HG03354 (cell line): ENCODE measurements around the gene VSIG10L.

Experiments used
- ATAC-seq: cut with Tn5 transposase; IDR thresholded peaks from one replicate; pipeline ENCODE4 v1.9.1; 2021; ENCODE audit warnings: mild to moderate bottlenecking; ENCODE audit not compliant: unreplicated experiment, poor library complexity, severe bottlenecking

Gene VSIG10L

DNA sequence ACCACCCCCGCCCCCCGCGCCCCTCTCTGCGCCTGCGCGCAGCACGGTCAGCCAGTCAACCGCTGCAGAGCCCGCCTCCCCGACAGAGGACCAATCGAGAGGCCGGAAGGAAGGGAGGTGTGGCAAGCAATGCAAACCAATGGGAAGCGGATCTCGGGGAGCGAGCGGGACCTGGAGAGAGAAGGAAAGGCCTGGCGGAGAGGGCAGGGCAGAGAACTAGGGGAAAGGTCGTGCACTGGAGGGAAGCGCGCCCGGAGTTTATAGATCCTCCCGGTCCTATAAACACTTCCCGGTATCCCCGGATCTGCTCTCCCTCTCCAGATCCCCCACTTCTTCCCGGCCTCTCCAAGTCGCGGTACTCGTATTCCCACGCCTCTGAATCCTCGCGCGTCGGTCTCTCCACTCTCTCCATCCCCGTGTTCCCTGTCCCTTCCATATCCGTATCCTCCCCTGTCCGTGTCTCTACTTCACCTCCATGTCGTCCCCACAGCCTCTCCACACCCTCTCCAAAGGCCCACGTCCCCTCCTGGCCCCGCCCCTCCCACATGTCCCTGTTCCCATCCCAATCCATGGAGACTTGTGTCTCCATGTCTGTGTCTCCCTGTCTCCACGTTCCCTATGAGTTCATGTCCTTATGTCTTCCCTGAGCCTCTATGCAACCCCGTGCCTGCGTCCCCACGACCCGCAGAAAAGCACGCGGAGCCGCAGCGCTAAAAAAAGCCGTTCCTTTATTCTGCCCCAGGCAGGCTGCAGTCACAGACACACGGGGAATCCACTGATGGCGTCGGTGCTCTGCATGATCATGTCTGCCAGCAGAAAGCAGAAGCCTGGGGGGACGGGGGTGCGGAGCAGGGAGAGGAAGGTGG lies 24.7 kb upstream of the VSIG10L start:
- peak; percentile 47 for ATAC-seq

DNA sequence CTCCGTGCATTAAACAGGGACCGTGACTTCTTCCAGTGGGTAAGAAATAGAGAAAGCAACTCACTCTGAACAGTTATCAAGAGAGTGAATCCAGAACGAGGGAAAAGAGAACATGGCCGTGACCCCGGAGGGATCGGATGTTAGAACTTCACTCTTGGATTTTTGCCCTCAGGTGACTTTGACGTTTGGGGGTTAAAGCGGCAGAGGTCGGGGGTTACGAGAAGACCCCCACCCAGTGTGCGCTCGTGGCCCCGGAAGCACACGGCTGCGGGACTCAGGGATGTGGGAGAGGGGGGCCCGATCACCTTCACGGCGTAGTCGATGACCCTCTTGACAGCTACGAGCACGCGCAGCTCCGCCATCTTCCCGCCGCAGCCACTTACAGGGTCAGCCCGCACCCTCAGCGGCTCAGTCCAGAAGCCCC lies 24.0 kb upstream of the VSIG10L start, which contains the start of gene ETFB:
ETFB (minus strand) TSS at position 424 of the 424 bp plus-strand sequence; CDS start at position 362, 62 bp downstream.
- ATAC-seq: no peak

DNA sequence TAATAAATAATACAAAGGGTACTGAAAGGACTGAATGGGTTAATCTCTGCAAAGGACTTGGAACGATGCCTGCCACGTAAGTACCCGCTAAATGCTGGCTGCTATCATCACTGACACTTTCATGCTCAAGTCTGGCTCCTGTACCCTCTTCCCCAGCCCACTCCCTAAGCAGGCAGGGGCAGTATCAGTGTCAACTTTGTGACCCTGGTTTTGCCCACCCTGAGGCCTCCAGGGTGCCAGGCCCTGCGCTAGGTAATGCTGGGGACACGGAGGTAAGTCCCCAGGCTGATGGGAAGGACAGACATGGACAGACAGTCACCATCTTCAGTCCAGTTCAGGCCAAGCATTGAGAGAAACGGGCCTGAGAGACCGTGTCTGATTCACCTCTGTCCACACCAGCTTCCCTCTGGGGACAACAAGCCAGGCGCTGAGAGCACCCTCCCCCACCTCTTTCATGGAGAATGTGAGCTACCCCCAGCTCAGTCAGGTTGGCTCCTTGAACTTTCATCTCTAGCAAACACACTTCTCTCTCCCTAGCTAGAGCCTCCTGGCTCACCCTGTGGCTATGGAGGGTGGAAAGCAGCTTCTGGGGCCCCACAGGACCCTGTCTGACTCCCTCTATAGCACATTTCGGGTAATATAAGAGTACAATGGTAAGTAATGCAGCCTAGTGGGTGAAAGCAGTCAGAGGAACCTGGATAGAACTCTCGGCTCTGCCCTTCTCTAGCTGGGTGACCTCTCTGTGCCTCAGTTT lies 23.4 kb upstream of the VSIG10L start:
- ATAC-seq: no peak

DNA sequence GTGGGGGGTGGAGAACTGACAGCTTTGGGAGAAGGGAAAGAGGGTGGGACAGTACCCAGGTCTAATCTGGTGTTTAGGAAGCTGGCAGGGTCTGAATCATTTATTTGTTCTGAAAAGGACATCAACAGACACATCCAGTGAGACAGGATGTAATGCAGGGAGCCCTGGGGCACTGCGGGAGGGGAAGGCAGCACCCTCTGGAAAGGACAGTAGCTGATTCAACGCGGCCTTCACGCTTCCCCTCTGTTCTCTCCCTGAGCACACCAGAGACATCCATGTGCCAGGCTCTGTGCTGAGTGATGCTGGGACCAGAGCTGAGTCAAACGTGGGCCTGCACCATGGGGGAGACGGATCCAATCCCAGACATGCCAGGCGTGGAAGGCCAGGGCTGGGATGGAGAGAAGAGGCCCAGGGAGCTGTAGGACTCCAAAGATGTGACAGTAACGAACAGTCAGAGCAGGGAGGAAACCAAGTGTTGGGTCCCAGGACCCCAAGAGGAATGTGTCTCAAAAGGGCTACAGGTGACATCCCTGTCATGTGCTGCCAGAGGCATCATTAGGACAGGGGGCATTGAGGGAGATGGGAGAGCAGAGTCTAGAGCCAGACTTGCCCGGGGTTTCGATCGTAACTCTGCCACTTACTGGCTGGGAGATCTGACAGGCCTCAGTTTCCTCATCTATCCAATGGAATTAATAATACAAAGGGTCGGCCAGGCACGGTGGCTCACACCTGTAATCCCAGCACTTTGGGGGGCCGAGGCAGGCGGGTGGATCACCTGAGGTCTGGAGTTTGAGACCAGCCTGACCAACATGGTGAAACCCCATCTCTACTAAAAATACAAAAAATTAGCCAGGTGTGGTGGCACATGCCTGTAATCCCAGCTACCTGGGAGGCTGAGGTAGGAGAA lies 22.5 kb upstream of the VSIG10L start:
- no peak for ATAC-seq

DNA sequence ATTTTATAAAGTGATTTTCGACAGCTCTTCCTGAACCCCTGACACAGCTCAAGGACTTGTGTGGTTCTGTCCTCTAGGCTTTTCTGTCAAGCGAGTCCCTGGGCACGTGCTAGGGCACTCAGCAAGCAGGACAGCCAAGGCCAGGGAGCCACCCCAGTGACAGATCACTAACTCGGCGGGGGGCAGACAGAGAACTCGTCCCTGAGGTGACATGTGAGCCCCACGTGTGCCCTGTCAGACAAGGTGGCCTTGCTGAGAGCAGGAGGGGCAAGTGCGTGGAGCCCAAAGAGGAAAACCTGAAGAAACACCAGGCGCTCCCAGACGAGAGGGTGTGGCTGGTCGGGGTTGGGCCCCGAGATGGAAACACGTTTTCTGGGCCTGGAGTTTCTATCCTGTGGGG lies 19.3 kb upstream of the VSIG10L start:
- ATAC-seq: no peak

DNA sequence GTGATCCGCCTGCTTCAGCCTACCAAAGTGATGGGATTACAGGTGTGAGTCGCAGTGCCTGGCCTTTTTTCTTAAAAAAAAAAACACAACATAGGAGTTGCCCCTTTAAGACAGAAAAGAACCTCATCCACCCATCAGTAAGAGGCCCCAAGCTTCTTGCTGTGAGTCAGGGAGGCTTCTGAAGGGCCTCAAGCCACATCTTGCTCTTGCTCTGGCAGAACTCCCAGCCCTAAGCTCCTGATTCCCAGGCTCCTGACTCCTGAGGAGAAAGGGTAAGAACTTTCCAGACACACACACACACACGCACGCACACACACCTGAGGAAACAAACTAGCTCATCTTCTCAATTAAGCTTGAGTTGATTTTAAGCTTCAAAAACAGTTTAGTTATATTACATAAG lies 17.4 kb upstream of the VSIG10L start:
- no peak for ATAC-seq

DNA sequence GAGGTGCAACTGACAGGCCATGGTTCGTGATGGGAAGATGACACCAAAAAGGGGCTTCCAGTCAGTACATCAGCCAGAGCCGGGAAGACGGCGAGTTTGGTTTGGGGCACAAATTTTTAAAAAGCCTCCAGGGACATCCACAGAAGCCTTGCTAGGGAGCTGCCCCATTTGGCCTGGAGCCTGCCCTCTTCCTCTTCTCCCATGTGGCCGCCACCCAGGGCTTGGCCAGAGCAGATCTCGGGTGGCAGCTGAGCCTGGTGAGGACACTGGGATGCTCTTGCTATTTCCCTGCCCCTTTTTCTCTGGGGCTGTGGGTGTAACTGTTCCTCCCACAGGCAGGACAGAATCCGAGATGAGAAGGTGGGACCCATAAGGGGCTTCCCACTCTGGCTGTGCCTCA lies 16.0 kb upstream of the VSIG10L start:
- ATAC-seq: no peak

DNA sequence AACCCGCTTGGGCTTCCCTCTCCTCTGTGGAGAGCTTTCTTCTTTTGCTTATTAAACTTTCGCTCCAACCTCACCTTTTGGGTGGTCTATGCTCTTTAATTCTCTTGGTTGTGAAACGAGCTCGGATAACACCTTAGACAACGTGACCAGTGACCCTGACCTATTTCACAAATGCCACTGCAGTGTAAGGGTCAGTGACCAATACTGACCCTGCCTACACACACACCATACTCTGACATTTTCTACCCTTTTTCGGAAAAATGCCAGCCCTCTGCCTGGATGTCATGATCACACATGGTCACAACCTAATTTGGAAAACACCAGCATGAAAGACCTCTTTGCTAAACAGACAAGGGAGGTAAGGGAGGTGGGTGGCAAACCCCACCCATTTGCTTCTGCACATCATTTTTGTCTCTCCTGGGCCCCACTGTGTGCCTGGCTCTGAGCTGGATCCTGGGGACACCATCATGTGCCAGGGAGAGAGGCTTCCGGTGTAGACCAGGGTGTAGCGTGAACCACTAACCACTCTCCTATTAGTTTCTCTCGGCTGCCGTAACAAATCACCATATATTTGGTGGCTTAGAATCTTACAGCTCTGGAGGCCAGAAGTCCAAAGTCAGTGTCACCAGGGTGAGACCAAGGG lies 14.3 kb upstream of the VSIG10L start:
- ATAC-seq: no peak

DNA sequence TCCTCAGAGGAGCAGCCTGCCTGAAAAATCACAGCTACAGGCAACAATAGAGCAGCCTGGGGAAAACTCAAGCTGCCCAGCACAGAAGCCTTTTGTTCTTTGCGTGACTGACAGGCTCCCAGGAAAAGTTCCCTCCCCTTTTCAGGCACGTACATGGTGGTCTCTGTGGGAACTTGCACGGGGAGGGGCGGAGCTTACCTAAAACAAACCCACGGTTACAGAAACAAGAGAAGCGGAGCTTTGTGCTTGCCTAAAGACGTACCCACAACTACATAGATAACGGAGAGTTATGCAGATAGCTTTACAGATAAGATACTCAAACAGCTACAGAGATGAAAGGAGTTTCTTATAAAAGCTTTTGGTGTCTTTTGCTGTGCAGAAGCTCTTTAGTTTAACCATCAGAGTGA lies 12.8 kb upstream of the VSIG10L start:
- ATAC-seq: no peak

DNA sequence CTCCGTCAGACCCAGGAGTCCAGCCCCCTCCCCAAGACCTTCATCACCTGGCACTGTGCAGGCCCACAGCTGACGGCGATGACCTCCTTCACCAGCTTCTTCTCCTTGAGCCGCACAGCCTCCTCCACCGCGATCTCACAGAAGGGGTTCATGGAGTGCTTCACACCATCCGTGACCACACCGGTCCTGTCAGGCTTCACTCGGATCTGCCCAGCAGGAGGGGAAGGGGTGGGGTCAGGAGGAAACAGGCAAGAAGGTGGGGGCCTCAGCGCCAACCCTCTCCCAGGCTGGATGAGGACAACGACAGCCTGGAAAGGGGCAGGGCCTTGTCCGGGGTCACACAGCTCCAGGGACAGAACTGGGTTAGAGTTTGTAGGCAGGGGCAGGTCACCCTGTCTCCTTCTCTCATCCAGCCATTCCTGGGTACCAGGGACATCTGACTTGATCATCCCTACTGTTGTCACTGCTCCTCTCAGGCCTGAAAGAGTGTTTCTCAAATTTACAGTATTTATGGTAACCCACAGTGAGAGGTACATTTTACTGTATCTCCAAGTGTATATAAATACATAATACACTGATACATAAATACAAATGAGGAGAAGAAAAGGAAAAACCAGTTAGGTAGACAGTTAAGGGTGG lies 12.3 kb upstream of the VSIG10L start:
- ATAC-seq: no peak

DNA sequence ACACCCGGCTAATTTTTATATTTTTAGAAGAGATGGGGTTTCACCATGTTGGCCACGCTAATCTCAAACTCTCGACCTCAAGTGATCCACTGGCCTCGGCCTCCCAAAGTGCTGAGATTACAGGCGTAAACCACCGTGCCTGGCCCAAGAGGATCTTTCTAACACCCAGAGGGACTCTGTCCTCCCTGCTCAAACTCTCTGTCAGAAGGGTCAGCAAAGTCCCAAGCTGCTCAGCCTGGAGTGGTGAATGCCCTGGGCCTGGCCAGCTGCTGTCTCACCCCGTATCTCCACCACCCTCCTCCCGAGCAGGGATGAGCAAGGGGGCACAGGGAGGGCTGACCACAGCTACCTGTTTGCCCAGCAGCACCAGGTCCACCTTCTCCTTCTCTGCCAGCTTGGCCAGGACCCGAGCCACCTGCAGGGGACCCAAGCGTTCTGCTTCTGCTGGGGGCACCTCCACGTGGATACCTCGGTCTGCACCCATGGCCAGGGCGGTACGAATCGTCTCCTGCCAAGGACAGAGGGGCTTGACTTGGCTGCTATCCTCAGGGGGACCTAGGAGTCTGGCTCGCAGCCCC lies 10.9 kb upstream of the VSIG10L start:
- ATAC-seq: no peak

DNA sequence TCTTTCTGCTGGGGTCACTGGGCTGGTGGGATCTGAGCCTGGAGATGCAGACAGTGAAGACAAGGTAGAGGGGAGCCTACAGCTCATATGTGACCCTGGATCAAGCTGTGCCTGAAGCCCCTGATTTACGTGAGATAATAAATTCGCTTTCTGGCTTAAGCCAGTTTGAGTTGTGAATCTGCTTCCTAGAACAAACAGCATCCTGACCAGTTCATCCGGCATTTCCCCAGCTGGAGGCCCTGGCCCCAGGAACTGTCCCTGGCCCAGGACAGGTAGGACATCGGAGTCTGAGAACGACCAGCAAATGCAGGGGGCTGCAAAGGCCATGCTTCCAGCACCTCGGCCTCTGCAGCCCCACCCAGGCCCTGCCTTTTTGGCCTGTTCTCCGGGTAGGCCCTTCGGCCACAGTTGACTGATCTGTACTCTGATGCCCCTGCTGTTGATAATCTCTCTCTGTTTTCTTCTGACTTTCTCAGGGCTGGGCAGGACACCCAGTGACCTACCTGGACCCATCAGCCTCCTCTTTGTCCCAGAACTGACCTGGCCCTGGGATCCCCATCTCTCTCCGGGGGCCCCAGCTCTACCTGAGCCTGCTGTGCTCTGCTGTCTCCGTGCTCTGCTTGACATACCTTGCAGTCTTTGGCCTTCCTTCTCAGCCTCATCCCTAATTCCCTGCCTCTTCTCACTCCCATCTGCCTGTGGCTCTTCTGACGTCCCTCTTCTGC lies 9.5 kb upstream of the VSIG10L start:
- ATAC-seq: no peak

DNA sequence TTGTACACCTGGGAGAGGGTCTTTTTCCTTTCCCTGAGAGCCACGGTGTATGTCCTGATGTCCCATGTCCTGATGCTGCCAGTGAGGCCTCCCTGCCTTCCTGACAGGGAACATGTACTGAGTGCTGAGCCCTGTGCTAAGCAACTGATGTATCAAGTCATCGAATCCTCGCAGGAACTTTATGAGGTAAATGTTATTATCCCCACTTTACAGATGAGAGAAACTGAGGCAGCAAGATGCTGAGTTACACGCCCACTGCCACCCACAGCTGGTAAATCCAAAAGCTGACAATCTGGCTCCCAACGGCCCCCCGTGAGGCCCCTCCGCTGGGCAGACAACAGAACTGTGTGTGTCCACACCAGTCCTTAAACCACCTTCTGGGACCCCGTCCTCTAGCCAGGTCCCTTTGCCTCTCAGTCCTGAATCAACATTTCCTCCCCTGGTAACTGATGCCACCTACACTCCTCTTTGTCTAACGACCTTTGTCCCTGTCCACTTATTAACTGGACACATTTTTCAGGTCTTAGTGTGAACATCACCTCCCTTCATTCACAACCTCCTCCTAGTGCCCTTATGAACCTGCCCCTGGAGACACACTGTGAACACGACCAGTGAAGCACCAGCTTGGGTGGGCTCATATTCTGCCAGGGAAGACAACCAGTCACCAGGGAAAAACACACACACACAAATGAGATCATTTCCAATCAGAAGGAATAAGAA lies 5.4 kb upstream of the VSIG10L start:
- no peak for ATAC-seq

DNA sequence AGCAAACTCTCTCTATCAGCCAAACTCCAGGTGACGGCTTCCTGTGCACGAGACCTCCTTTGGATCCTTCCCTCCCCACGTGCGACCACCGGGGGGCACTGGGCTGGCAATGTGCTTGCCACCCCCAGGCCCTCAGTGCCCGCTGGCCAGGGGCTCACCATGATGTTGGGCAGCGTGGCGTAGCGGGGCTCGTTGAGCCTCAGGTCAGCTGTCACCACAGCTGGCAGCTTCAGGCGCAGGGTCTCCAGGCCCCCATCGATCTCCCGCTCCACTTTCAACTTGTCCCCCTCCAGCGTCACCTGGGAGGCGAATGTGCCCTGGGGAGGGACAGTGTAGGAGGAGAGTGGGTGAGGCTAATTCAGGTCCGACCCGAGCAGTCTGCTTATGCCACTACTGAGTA lies 4.8 kb upstream of the VSIG10L start:
- ATAC-seq: no peak

DNA sequence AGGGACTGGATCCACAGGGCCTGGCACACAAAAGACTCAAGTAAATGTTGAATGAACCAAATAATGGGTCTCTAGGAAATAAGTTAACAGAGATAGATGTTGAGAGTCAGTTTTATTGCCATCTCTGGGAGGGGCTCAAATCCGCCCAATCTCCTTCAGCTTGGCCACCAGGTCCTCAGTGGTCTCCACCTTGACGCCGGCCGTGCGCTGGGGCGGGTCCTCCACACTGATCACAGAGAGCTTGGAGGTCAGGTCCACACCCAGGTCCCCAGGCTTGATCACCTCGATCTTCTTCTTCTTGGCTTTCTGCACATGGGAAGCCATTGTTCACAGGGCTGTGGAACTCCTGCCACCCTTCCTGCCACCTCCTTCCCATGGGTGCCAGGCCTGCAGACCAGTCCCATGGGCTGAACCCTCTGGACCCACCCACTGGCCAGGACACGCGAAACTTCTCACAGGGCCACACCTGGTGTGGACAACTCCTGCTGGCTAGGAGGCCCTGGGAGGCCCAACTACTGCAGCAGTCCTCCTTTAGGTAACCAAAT lies 3.2 kb upstream of the VSIG10L start:
- ATAC-seq: no peak

DNA sequence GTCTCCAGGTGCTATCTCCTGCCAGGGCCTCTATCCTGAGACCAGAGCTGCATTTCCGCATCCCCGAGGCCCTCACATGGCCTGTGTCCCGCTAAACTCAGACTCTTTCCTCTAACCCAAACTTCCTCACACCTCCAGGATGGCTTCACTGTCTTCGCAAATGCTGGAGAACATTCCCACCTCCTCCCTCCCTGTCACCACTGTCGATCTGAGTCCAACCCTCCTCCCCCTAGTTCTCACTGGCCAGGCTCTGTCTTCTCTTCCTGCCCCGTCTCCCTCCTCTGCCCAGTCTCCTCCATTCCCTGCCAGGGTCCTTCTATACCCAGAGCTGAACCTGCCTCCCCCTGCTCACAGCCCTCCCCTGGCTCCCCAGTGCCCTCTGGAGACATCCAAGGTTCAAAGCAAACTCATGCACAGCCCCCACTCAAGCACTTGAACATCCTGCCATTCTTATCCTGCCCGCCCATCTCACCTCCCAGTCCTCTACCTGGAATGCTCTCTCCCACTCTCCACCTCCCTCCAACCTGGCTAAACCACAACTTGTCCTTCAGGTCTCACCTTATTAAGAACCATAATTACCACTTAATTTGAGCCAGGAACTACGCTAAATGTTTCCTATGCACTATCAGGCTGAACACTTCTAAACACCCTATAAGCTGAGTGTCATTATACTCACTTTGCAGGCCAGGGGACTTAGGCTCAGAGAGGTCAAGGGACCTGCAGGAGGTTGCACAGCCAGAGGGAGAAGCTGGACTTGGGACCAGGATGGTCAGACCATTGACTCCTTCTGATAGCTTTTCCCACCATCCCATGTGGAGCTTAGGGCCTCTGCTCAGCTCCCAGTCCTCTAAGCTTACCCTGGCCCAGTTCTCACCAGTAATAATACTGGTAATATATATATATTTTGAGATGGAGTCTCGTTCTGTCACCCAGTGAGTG lies 961 bp upstream of the VSIG10L start:
- no peak for ATAC-seq
